ELR (cell line): ENCODE results near the gene GRIK4.
A peak's percentile ranks its signal among the peaks of the same experiment; 100 is the strongest.
"Not testable (repeated sequence)": the region's sequence is repeated elsewhere in the genome, so short reads cannot be mapped to it uniquely, and the experiment has no call there.

ENCODE experiments used
- DNase-seq: peaks from one replicate; pipeline ENCODE4 v3.0.0-alpha.2; 2015; ENCODE audit warnings: low read depth

GRIK4 gene

GRCh38 chr11:120784566-120785251 is 273.2 kb downstream of the GRIK4 start:
- no peak for DNase-seq

GRCh38 chr11:120785576-120785975 is 274.0 kb downstream of the GRIK4 start:
- no peak for DNase-seq

GRCh38 chr11:120786206-120786735 is 274.7 kb downstream of the GRIK4 start:
- no peak for DNase-seq

GRCh38 chr11:120787224-120787623 is 275.7 kb downstream of the GRIK4 start:
- not testable (repeated sequence) for DNase-seq

GRCh38 chr11:120789391-120789790 is 277.8 kb downstream of the GRIK4 start:
- no peak for DNase-seq

- DNase-seq: no peak
These were observed 280.8 kb downstream of the GRIK4 start for GRCh38 chr11:120792306-120792705.

- DNase-seq: no peak
These were observed 281.6 kb downstream of the GRIK4 start for GRCh38 chr11:120793150-120793549.

- DNase-seq: no peak
These were observed 282.4 kb downstream of the GRIK4 start for GRCh38 chr11:120793806-120794479.

- no peak for DNase-seq
These were observed 283.2 kb downstream of the GRIK4 start for GRCh38 chr11:120794748-120795147.

- no peak for DNase-seq
These were observed 283.6 kb downstream of the GRIK4 start for GRCh38 chr11:120795185-120795584.

- no peak for DNase-seq
These were observed 285.6 kb downstream of the GRIK4 start for GRCh38 chr11:120797143-120797542.

GRCh38 chr11:120798854-120799253 is 287.3 kb downstream of the GRIK4 start:
- no peak for DNase-seq

- DNase-seq: no peak
These were observed 288.7 kb downstream of the GRIK4 start for GRCh38 chr11:120800206-120800605.

GRCh38 chr11:120801801-120802689 is 290.5 kb downstream of the GRIK4 start:
- peak; percentile 61 for DNase-seq

- DNase-seq: no peak
These were observed 294.5 kb downstream of the GRIK4 start for GRCh38 chr11:120805960-120806555.

GRCh38 chr11:120807414-120808150 is 296.0 kb downstream of the GRIK4 start:
- peak; percentile 89 for DNase-seq

- DNase-seq: no peak
These were observed 297.1 kb downstream of the GRIK4 start for GRCh38 chr11:120808616-120809050.

GRCh38 chr11:120810251-120810650 is 298.7 kb downstream of the GRIK4 start:
- peak; percentile 52 for DNase-seq

GRCh38 chr11:120811199-120811598 is 299.7 kb downstream of the GRIK4 start:
- DNase-seq: no peak

- peak; percentile 50 for DNase-seq
These were observed 300.2 kb downstream of the GRIK4 start for GRCh38 chr11:120811731-120812130.
